ENCODE measurements around the gene CDH23.

The CDH23 gene

DNA sequence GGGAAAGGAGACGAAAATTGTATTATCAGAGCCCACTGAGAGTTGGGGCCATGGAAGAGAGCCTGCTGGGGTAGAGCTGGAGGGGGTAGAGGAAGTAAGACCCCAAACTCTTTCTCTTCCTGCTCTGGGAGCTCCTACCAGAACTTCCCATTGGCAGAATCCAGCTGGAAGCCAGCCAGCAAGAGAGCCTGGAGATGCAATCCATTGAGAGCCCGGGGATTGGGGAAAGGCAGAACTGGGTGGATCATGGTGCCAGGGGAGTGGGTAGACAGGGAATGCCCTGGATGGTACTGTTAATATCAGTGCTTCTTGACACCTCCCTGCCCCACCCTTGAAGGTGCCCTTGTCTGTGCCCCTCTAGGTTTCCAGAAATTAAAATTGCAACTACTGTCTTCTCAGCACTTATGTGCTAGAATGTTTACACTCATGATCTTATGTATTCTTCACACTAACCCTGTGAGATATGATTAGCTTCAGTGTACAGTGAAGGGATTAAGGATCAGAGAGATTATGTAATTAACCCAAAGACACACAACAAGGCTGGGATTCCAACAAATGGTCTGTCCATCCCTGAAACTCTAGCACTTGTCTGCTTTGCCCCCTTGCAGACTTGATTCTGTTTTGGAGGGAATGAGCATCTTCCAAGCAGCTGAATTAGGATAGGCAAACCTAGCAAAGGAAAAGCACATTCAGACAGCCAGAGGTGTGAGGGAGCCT lies 168.7 kb downstream of the CDH23 start:
- DNase-seq (ENCODE audit: low read depth), result no peak

- DNase-seq (ENCODE audit: low read depth), result no peak
Measured at GRCh38 chr10:71567006-71567405, 170.3 kb downstream of the CDH23 start.

GRCh38 chr10:71568896-71569492 lies 172.3 kb downstream of the CDH23 start:
- no peak for DNase-seq (ENCODE audit: low read depth)

GRCh38 chr10:71569775-71570588 lies 173.3 kb downstream of the CDH23 start:
- peak; percentile 20 for DNase-seq (ENCODE audit: low read depth)

GRCh38 chr10:71571460-71572175 lies 174.9 kb downstream of the CDH23 start:
- no peak for DNase-seq (ENCODE audit: low read depth)

- DNase-seq (ENCODE audit: low read depth), result no peak
Measured at GRCh38 chr10:71572962-71573361, 176.2 kb downstream of the CDH23 start.

- no peak for DNase-seq (ENCODE audit: low read depth)
Measured at GRCh38 chr10:71573562-71574518, 177.1 kb downstream of the CDH23 start.

DNA sequence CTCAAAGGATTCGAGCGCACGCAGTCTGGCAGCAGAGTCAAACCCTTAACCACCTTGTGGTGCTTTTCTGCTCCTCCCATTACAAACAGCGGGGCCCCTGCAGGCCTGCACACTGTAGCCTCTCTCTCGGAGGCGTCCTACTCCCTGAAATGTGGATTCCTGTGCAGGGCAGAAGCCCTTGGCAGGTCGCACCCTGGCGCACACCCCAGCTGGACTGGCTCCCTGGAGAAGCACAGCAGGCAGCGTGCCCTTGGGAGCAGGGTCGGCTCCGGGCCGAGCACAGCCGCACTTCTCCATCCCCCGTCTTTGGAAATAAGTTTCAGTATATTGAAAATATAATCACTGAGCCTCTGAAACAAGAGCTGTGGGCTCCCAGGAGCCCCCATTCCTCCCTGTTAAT lies 178.7 kb downstream of the CDH23 start:
- no peak for DNase-seq (ENCODE audit: low read depth)

DNA sequence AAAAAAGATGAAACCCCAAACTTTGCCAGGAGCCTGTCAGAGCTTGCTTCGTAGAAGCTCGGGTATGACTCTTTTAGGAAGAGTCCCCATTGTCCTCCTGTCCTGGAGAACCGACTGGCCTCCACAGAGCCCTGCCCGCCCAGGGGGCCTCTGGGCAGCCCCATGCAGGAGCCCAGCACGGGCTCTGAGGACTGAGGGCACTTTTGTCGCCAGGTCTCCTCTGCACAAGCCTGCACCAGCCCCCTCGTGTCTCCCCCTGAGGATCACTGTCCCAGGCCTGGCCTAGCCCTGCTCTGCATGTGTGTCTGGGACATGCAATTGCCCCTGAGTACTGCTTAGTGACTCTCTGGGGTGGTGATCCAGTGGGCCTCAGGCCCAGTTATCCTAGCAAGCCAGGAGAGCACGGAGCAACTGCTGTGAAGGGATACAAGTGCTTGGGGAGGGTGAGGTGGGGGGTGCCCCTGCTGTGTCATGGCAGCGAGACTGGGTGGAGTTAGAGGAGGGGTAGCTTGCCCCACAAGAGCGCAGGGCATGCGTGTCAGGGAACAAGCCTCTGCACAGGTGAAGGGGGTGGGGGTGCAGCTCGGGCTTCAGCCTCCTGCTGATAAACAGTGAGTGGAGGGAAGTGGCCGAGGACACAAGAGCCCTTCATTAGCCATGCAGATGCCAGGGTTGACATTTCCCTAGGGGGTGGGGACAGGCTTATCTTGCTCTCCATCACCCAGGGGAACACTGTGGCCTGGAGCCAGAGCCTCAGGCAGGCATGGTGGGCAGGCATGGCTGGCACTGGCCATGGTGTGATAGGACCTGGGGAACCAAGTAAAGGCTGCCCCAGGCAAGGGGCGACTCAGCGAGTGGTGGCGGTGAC lies 179.4 kb downstream of the CDH23 start:
- no peak for DNase-seq (ENCODE audit: low read depth)

- DNase-seq (ENCODE audit: low read depth), result no peak
Measured at GRCh38 chr10:71576842-71577241, 180.1 kb downstream of the CDH23 start.

DNA sequence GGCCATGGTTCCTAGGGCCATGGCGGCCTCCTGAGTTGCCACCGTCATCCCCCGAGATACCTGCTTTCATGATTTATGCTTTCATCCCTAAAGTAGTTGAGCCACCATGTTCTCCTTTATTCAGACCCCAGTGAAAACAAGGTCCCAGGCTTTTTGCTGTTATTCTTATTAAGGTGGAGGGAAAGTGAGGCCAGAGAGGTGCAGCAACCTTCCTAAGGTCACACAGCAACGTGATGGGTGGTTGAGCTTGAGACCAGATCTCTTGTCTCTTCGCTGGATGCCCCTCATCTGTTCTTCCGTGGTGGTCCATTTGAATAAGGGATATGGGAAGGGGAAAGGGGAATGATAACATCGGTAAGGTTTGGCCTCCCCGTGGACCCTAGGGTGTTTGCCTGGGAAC lies 180.6 kb downstream of the CDH23 start:
- DNase-seq (ENCODE audit: low read depth), result no peak

DNA sequence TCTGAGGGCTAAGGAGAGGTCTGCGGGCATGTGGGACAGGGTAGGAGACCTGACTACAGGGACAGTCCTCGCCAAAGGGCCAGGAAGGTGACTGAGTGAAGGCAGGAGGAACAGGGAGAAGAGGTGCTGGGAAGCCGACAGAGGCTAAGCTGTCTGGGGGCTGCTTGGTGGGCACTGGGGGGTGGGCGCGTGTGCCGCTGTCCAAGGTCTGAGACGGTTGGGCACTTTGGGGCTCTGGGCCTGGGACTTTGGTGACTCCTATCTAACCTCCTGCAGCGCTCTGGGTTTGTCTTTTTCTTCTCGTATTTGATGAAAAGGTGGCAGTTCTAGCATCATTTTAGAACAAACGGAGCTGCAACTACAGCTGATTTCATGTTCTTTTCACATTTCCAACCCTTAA lies 181.3 kb downstream of the CDH23 start:
- DNase-seq (ENCODE audit: low read depth), result no peak

DNA sequence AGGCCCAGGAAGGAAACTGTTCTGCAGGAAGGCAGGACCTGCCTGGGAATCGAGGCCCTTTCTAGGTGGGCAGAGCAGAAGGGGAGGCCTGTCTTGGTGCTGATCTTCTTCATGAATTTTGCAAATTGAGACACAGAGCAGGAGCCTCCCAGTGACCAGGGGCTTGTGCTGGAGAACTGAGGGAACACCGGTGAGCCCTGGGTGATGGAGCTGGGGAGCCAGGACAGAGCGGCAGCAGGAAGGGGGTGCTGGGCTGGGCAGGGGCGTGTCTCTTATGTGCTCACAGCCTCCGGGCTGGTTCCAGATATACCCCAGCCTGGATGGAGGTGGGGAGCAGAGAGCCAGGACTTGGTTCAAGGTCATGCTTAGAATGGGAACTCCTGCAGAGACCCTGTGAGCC lies 182.9 kb downstream of the CDH23 start:
- no peak for DNase-seq (ENCODE audit: low read depth)

GRCh38 chr10:71580415-71580814 lies 183.7 kb downstream of the CDH23 start:
- no peak for DNase-seq (ENCODE audit: low read depth)

DNA sequence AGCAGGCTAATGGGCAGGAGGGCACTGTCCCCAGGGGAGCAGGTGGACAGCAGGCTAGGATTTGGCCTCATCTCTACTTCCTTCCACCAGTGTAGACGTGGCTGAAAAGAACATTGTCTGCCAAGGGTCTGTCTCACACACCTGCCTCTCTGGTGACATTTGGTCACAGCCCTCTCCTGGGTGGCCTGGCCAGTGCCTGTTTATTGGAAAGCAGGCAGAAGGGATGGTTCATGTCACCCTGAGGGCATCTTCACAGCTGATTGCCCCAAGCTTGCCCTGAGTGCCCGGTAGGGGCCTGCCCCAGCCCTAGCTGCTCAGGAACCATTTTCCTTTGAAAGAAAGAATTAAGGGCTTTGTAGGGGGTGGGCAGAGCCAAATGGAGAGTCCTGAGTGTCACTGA lies 184.2 kb downstream of the CDH23 start:
- DNase-seq (ENCODE audit: low read depth), result no peak

DNA sequence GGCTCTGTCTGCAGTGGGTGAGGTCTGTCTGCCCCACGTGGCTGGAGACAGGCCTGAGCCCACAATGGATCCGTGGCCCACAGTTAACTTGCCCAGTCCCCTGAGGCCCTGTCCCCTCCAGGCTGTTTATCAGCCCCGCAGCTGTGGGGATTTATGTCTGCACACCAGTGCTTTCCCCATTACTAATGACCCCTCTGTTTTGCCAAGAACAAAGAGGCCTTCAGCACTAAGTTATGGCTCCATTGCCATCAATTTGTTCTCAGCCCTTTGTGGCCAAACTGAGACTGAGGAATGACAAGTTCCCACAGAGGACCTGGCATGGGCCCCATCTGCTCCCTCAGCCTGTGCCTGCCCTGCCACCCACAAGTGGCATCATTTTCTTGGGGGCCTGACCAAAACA lies 184.7 kb downstream of the CDH23 start:
- no peak for DNase-seq (ENCODE audit: low read depth)

GRCh38 chr10:71582019-71582418 lies 185.3 kb downstream of the CDH23 start:
- DNase-seq (ENCODE audit: low read depth), result no peak

DNA sequence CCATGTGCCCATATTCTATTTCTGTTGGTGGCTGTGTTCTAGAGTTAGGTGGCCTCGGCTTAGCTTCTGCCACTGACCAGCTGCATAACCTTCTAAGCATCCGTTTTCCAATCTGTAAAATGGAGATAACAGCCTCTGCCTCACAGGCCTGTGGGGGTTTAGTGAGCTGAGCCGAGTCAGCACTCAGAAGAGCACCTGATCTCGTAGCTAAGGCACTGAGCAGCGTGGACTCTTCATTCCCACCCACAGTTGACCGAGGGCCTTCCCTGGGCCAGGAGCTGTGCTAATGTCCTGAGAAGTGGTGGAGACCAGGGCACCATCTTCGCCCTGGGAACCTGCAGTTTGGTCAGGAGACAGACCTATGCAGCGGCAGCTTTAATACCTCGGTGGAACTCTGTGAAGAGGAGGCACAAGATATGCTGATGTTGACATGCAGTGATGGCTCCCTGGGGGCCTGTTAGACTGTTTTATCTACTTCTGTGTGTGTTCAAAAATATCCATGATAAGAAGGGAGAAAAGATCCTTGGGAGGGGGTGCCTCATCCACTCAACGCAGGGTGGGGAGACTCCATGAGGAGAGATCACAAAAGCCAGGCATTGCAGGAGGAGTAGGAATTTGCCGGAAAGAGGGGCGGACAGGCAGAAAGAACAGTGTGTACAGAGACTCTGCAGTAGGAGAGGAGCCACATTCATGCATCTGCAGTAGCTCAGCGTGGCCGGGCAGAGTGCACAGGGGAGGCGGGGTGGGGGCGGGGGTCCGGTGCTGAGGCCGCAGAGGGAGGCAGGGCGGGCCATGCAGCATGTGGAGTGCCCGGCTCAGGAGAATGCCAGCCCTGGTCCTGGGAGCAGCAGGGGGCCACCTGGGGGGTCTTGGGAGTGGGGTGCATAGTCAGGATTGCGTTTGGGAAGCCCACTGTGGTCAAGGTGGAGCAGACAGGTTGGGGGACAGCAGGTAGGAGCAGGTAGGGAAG lies 186.1 kb downstream of the CDH23 start:
- DNase-seq (ENCODE audit: low read depth), result no peak

DNA sequence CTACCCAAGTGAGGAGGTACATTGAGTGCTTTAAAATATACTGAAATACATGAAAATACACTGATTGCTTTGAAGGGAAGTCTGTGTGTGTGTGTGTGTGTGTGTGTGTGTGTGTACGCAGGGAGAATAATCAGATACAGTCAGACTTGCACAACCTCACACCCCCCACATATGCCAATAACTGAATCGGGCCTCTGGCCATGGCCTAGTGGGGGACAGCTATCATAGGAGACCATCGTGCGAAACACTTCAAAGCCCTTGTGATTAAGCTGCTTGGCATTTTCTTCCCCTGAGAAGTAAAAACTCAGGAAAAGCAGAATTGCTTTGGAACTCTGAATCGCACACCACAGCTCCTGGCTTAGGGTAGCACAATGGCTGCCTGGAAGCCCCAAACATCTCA lies 187.7 kb downstream of the CDH23 start:
- DNase-seq (ENCODE audit: low read depth), result no peak
